Measurements from ENCODE around the gene ANK3.

DNA sequence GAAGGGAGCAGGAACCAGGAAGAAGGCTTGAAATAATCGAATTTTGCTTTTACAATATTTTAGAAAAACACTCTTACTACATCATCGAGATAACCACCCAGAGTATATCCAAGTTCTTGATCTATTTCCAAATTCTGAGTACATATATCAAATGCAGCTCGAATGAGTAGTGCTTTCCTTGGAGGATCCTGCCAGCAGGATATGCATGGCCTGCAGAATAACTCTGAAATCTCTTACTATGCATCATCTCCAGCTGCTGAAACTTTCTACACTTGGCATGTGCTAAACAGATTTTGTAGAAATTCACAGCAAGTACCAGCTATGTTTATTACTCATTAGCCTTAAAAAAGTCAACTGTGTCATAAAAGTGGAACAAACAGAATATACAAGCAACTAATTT lies 44.0 kb upstream of the ANK3 start:
- TF ChIP-seq POLR2AphosphoS5 (IDR thresholded peaks at IDR 0.05), result no peak
- TF ChIP-seq, protein P1, sequence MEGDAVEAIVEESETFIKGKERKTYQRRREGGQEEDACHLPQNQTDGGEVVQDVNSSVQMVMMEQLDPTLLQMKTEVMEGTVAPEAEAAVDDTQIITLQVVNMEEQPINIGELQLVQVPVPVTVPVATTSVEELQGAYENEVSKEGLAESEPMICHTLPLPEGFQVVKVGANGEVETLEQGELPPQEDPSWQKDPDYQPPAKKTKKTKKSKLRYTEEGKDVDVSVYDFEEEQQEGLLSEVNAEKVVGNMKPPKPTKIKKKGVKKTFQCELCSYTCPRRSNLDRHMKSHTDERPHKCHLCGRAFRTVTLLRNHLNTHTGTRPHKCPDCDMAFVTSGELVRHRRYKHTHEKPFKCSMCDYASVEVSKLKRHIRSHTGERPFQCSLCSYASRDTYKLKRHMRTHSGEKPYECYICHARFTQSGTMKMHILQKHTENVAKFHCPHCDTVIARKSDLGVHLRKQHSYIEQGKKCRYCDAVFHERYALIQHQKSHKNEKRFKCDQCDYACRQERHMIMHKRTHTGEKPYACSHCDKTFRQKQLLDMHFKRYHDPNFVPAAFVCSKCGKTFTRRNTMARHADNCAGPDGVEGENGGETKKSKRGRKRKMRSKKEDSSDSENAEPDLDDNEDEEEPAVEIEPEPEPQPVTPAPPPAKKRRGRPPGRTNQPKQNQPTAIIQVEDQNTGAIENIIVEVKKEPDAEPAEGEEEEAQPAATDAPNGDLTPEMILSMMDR (IDR thresholded peaks at IDR 0.05), result no peak
- TF ChIP-seq POLR2A (IDR thresholded peaks at IDR 0.05), result no peak
